ENCODE measurements around the gene HNRNPL.

- TF ChIP-seq, protein P1, sequence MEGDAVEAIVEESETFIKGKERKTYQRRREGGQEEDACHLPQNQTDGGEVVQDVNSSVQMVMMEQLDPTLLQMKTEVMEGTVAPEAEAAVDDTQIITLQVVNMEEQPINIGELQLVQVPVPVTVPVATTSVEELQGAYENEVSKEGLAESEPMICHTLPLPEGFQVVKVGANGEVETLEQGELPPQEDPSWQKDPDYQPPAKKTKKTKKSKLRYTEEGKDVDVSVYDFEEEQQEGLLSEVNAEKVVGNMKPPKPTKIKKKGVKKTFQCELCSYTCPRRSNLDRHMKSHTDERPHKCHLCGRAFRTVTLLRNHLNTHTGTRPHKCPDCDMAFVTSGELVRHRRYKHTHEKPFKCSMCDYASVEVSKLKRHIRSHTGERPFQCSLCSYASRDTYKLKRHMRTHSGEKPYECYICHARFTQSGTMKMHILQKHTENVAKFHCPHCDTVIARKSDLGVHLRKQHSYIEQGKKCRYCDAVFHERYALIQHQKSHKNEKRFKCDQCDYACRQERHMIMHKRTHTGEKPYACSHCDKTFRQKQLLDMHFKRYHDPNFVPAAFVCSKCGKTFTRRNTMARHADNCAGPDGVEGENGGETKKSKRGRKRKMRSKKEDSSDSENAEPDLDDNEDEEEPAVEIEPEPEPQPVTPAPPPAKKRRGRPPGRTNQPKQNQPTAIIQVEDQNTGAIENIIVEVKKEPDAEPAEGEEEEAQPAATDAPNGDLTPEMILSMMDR (IDR thresholded peaks at IDR 0.05), result no peak
- TF ChIP-seq EZH2 (IDR thresholded peaks at IDR 0.05; ENCODE audit: borderline replicate concordance, insufficient read depth, low read depth, low read length, poor library complexity, severe bottlenecking), result no peak
Measured at GRCh38 chr19:38837656-38838121, 12.1 kb downstream of the HNRNPL start.
